ENCODE data around the gene COL4A6.

DNA sequence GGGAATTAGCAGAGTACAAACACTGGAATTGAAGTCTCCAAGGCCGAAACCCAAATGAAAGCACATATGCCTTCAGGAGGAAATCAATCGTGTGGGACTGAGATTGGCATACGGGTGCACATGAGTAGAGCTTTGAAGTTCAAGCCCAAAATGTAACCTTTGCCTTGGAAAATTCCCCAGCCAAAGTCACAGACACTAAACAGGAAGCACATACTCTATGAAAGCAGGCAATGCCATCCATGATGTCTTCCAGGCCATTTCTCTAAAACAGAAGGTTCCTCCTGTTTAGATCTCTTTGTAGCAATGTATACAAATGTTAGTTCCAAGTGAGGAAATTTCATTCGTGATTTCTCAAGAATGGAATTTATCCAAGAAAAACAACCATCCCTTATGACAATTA is 162.5 kb downstream of the COL4A6 start:
- no peak for TF ChIP-seq EZH2 (IDR thresholded peaks at IDR 0.05; ENCODE audit: insufficient read depth, poor library complexity, severe bottlenecking)
- TF ChIP-seq EZH2phosphoT487 (IDR thresholded peaks at IDR 0.05; ENCODE audit: insufficient read depth, low read depth), result no peak
